Measurements from ENCODE around the gene JHY. TPM values are rescaled to one million over a fixed set of nuclear protein-coding genes. Genes with fewer than 3 reads are reported as not detected.

Gene JHY
- total RNA-seq, 1 donor from 2014 or later = 7.4 TPM

- no peaks in the 10 kb centered on the region for H3K27me3 Mint-ChIP-seq (ENCODE audit: low read depth)
- no peak for TF ChIP-seq CTCF (IDR thresholded peaks at IDR 0.05)
- H3K4me3 Mint-ChIP-seq (ENCODE audit: unreplicated experiment) = no peak overlapping the region
- no peak overlapping the region for H3K27ac Mint-ChIP-seq (ENCODE audit: unreplicated experiment)
- H3K4me1 Mint-ChIP-seq (ENCODE audit: low read depth) = no peaks in the 10 kb centered on the region
- no peaks in the 10 kb centered on the region for H3K9me3 Mint-ChIP-seq (ENCODE audit: low read depth)
- no peak for DNase-seq (ENCODE audit: low spot score)
- H3K36me3 Mint-ChIP-seq (ENCODE audit: low read depth) = no peaks in the 10 kb centered on the region
Observed at GRCh38 chr11:122871302-122871701, 11.3 kb upstream of the JHY start.

GRCh38 chr11:122872046-122872445 lies 10.5 kb upstream of the JHY start:
- no peak for TF ChIP-seq CTCF (IDR thresholded peaks at IDR 0.05)
- Mint-ChIP-seq H3K4me3 (ENCODE audit: unreplicated experiment) (no peak overlapping the region), H3K4me1 (ENCODE audit: low read depth) (no peaks in the 10 kb centered on the region), H3K36me3 (ENCODE audit: low read depth) (no peaks in the 10 kb centered on the region), H3K27me3 (ENCODE audit: low read depth) (no peaks in the 10 kb centered on the region), H3K27ac (ENCODE audit: unreplicated experiment) (no peak overlapping the region), H3K9me3 (ENCODE audit: low read depth) (no peaks in the 10 kb centered on the region)
- DNase-seq (ENCODE audit: low spot score) = no peak

- Mint-ChIP-seq H3K9me3 (ENCODE audit: low read depth) (no peaks in the 10 kb centered on the region), H3K36me3 (ENCODE audit: low read depth) (no peaks in the 10 kb centered on the region), H3K4me1 (ENCODE audit: low read depth) (no peaks in the 10 kb centered on the region), H3K27me3 (ENCODE audit: low read depth) (no peaks in the 10 kb centered on the region), H3K4me3 (ENCODE audit: unreplicated experiment) (no peak overlapping the region), H3K27ac (ENCODE audit: unreplicated experiment) (no peak overlapping the region)
- no peak for DNase-seq (ENCODE audit: low spot score)
- no peak for TF ChIP-seq CTCF (IDR thresholded peaks at IDR 0.05)
Observed at GRCh38 chr11:122874991-122875390, 7.6 kb upstream of the JHY start.

- DNase-seq (ENCODE audit: low spot score) = no peak
- Mint-ChIP-seq H3K4me1 (ENCODE audit: low read depth) (peaks cover 5% of the 10 kb centered on the region), H3K27me3 (ENCODE audit: low read depth) (no peaks in the 10 kb centered on the region), H3K4me3 (ENCODE audit: unreplicated experiment) (no peak overlapping the region), H3K9me3 (ENCODE audit: low read depth) (no peaks in the 10 kb centered on the region), H3K27ac (ENCODE audit: unreplicated experiment) (no peak overlapping the region), H3K36me3 (ENCODE audit: low read depth) (no peaks in the 10 kb centered on the region)
- no peak for TF ChIP-seq CTCF (IDR thresholded peaks at IDR 0.05)
Observed at GRCh38 chr11:122877732-122878131, 4.8 kb upstream of the JHY start.

- Mint-ChIP-seq H3K4me1 (ENCODE audit: low read depth) (peaks cover 16% of the 10 kb centered on the region), H3K36me3 (ENCODE audit: low read depth) (no peaks in the 10 kb centered on the region), H3K27ac (ENCODE audit: unreplicated experiment) (no peak overlapping the region), H3K9me3 (ENCODE audit: low read depth) (no peaks in the 10 kb centered on the region), H3K27me3 (ENCODE audit: low read depth) (no peaks in the 10 kb centered on the region), H3K4me3 (ENCODE audit: unreplicated experiment) (no peak overlapping the region)
- no peak for DNase-seq (ENCODE audit: low spot score)
- no peak for TF ChIP-seq CTCF (IDR thresholded peaks at IDR 0.05)
Observed at GRCh38 chr11:122879785-122880184, 2.8 kb upstream of the JHY start.

Measured in chondrocyte (in vitro differentiated cells).